Peyer's patch (tissue), 4 donors: ENCODE results near the gene KANSL2.

Experiments used
- POLR2A ChIP-seq, 2 donors: fragments of 450-650 bp; IDR thresholded peaks; one replicate each; pipeline ENCODE4 v1.5.1; 2017; ENCODE audit warnings: antibody characterized with exemption in 2 of 2, mild to moderate bottlenecking in 2 of 2, moderate library complexity in 2 of 2
- TF ChIP-seq, protein P1 (sequence below), 6 experiments: fragments of 450-650 bp in 4 of 6; fragments of 200-600 bp in 2 of 6; sonication (generic) in 1 of 6; IDR thresholded peaks; one replicate each; pipeline ENCODE4 v1.5.1; 2017 to 2019; ENCODE audit warnings: antibody characterized with exemption in 6 of 6, mild to moderate bottlenecking in 3 of 6, moderate library complexity in 1 of 6

GRCh38 chr12:48630346-48630745, 51.7 kb downstream of the KANSL2 start:
- TF ChIP-seq, protein P1, sequence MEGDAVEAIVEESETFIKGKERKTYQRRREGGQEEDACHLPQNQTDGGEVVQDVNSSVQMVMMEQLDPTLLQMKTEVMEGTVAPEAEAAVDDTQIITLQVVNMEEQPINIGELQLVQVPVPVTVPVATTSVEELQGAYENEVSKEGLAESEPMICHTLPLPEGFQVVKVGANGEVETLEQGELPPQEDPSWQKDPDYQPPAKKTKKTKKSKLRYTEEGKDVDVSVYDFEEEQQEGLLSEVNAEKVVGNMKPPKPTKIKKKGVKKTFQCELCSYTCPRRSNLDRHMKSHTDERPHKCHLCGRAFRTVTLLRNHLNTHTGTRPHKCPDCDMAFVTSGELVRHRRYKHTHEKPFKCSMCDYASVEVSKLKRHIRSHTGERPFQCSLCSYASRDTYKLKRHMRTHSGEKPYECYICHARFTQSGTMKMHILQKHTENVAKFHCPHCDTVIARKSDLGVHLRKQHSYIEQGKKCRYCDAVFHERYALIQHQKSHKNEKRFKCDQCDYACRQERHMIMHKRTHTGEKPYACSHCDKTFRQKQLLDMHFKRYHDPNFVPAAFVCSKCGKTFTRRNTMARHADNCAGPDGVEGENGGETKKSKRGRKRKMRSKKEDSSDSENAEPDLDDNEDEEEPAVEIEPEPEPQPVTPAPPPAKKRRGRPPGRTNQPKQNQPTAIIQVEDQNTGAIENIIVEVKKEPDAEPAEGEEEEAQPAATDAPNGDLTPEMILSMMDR (IDR thresholded peaks at IDR 0.05) = no peak
- no peak for TF ChIP-seq POLR2A (IDR thresholded peaks at IDR 0.05)
